Ishikawa (cell line): ENCODE data around the gene KCNA5.

ENCODE experiments used
- NFIC ChIP-seq: IDR thresholded peaks from 2 replicates; pipeline ENCODE4 v1.6.1; 2012
- YY1 ChIP-seq: IDR thresholded peaks from 2 replicates; pipeline ENCODE4 v1.6.1; 2012; ENCODE audit warnings: low read depth

GRCh38 chr12:5068619-5069018 is 24.9 kb downstream of the KCNA5 start:
- TF ChIP-seq NFIC (no peak), YY1 (no peak)
